VCaP (cell line): ENCODE data around the gene SMCO2.

ENCODE experiments used
- H3K27ac ChIP-seq: fragments of 450-650 bp; 2 replicates; pipeline ENCODE4 v1.5.1; 2017
- CTCF ChIP-seq: fragments of 450-650 bp; conservative IDR thresholded peaks from 2 replicates; pipeline ENCODE4 v1.5.1; 2017; ENCODE audit warnings: mild to moderate bottlenecking, moderate library complexity

Gene SMCO2

GRCh38 chr12:27464220-27464554 is 17.7 kb downstream of the SMCO2 start:
- TF ChIP-seq CTCF: no peak
- H3K27ac ChIP-seq: no peak overlapping the region

- no peak for TF ChIP-seq CTCF
- H3K27ac ChIP-seq: no peak overlapping the region
Measured at GRCh38 chr12:27467641-27468040, 21.1 kb downstream of the SMCO2 start.

GRCh38 chr12:27468241-27468640 is 21.7 kb downstream of the SMCO2 start:
- H3K27ac ChIP-seq: no peak overlapping the region
- no peak for TF ChIP-seq CTCF

- TF ChIP-seq CTCF: no peak
- no peak overlapping the region for H3K27ac ChIP-seq
Measured at GRCh38 chr12:27469176-27469736, 22.7 kb downstream of the SMCO2 start.

GRCh38 chr12:27472604-27473003 is 26.1 kb downstream of the SMCO2 start:
- H3K27ac ChIP-seq: no peak overlapping the region
- no peak for TF ChIP-seq CTCF

GRCh38 chr12:27474344-27474743 is 27.8 kb downstream of the SMCO2 start:
- H3K27ac ChIP-seq: no peak overlapping the region
- no peak for TF ChIP-seq CTCF

- no peak overlapping the region for H3K27ac ChIP-seq
- TF ChIP-seq CTCF: no peak
Measured at GRCh38 chr12:27477049-27477448, 30.5 kb downstream of the SMCO2 start.
